GM23248 (cell line): ENCODE data around the gene KLC1. TPM values are rescaled to one million over a fixed set of nuclear protein-coding genes. Genes with fewer than 3 reads are reported as not detected.

ENCODE experiments used
- DNase-seq: peaks from one replicate; pipeline ENCODE4 v3.0.0-alpha.2; 2015
- H2AFZ ChIP-seq: fragments of 200-600 bp; sonication (generic); 2 replicates; pipeline ENCODE4 v1.6.1; 2016; ENCODE audit warnings: antibody characterized with exemption
- H3F3A ChIP-seq: fragments of 200-600 bp; sonication (generic); 2 replicates; pipeline ENCODE4 v1.6.1; 2016; ENCODE audit warnings: mild to moderate bottlenecking, antibody characterized with exemption, mixed run types; ENCODE audit not compliant: insufficient read depth
- H3K27ac ChIP-seq: fragments of 200-600 bp; sonication (generic); 2 replicates; pipeline ENCODE4 v1.5.1; 2016; ENCODE audit warnings: mild to moderate bottlenecking
- H3K27me3 ChIP-seq: fragments of 200-600 bp; sonication (generic); replicated peaks from 2 replicates; pipeline ENCODE4 v1.6.1; 2016; ENCODE audit warnings: mild to moderate bottlenecking; ENCODE audit not compliant: insufficient read depth
- H3K36me3 ChIP-seq: fragments of 200-600 bp; sonication (generic); 2 replicates; pipeline ENCODE4 v1.6.1; 2016; ENCODE audit warnings: low read depth, mild to moderate bottlenecking
- H3K4me1 ChIP-seq: fragments of 200-600 bp; sonication (generic); 2 replicates; pipeline ENCODE4 v1.6.1; 2016; ENCODE audit warnings: mild to moderate bottlenecking; ENCODE audit not compliant: insufficient read depth
- H3K4me2 ChIP-seq: fragments of 200-600 bp; sonication (generic); one replicate; pipeline ENCODE4 v1.6.1; 2016; ENCODE audit warnings: mild to moderate bottlenecking; ENCODE audit not compliant: unreplicated experiment
- H3K4me3 ChIP-seq: fragments of 200-600 bp; sonication (generic); 2 replicates; pipeline ENCODE4 v1.5.1; 2016; ENCODE audit warnings: mild to moderate bottlenecking
- H3K79me2 ChIP-seq: fragments of 200-600 bp; sonication (generic); 2 replicates; pipeline ENCODE4 v1.6.1; 2016; ENCODE audit warnings: mild to moderate bottlenecking; ENCODE audit not compliant: insufficient read depth
- H3K9ac ChIP-seq: fragments of 200-600 bp; sonication (generic); 2 replicates; pipeline ENCODE4 v1.6.1; 2016; ENCODE audit warnings: mild to moderate bottlenecking
- H3K9me2 ChIP-seq: fragments of 200-600 bp; sonication (generic); 2 replicates; pipeline ENCODE4 v1.6.1; 2016; ENCODE audit warnings: mixed run types, mild to moderate bottlenecking, moderate library complexity; ENCODE audit not compliant: insufficient read depth
- H3K9me3 ChIP-seq: fragments of 200-600 bp; sonication (generic); one replicate; pipeline ENCODE4 v1.6.1; 2017; ENCODE audit warnings: low read depth
- H4K20me1 ChIP-seq: fragments of 200-600 bp; sonication (generic); 2 replicates; pipeline ENCODE4 v1.6.0; 2016; ENCODE audit not compliant: insufficient read depth
- EZH2 ChIP-seq: fragments of 200-600 bp; sonication (generic); IDR thresholded peaks from 2 replicates; pipeline ENCODE4 v1.6.1; 2018; ENCODE audit warnings: antibody characterized with exemption, mild to moderate bottlenecking; ENCODE audit not compliant: insufficient read depth, poor library complexity, severe bottlenecking
- EZH2phosphoT487 ChIP-seq: fragments of 200-600 bp; sonication (generic); IDR thresholded peaks from 2 replicates; pipeline ENCODE4 v1.6.1; 2018; ENCODE audit warnings: antibody characterized with exemption, moderate library complexity, mild to moderate bottlenecking, low read depth; ENCODE audit not compliant: insufficient read depth
- WGBS, 2 experiments: methylation state at CpG; one replicate each; pipeline ENCODE4 v1.1.6; 2015 to 2017; ENCODE audit warnings: low lambda C conversion rate in 2 of 2, low coverage in 1 of 2; ENCODE audit errors: missing lambda C conversion rate in 2 of 2; 5-methylcytosine and 5-hydroxymethylcytosine counted together
- in situ Hi-C: fragments of 300-500 bp; cut with MboI; formaldehyde crosslinking; loops from 2 replicates; pipeline ENCODE4 v1.15.0; 2020
- polyA plus RNA-seq: library from polyadenylated mRNA; unstranded; fragments of >200 nt; fragmentation: Nextera tagmentation; extraction: Ambion mirVana; gene quantifications from 2 replicates; pipeline ENCODE4 v1.2.1, GENCODE V29; 2016
- total RNA-seq: library from RNA; depleted of rRNA; stranded (reverse); fragments of >200 nt; shearing (Covaris generic); gene quantifications from 2 replicates; pipeline ENCODE4 v1.2.3, GENCODE V29; 2014

KLC1 gene
- total and polyA plus RNA-seq, 2 experiments from 2014 or later: 184 to 410 TPM

GRCh38 chr14:103735022-103735421 is 106.0 kb downstream of the KLC1 start:
- Histone ChIP-seq H3K36me3 (peaks cover 9% of the 10 kb centered on the region; the same call in 1 of the 2 replicates), H3K27ac (no peak overlapping the region), H3K9me2 (no peaks in the 10 kb centered on the region), H3K4me1 (no peaks in the 10 kb centered on the region), H3K9me3 (no peaks in the 10 kb centered on the region), H3F3A (no peaks in the 10 kb centered on the region), H3K4me2 (no peak overlapping the region), H2AFZ (no peak overlapping the region), H3K9ac (no peak overlapping the region), H3K27me3 (no peaks in the 10 kb centered on the region), H3K4me3 (no peak overlapping the region), H4K20me1 (no peaks in the 10 kb centered on the region), H3K79me2 (no peaks in the 10 kb centered on the region)
- WGBS, 2 experiments: 85 to 91% methylated on average over 12 of the region's 12 CpGs
- TF ChIP-seq EZH2phosphoT487 (no peak), EZH2 (no peak)
- in situ Hi-C loops: no loop called here
- no peak for DNase-seq

DNA sequence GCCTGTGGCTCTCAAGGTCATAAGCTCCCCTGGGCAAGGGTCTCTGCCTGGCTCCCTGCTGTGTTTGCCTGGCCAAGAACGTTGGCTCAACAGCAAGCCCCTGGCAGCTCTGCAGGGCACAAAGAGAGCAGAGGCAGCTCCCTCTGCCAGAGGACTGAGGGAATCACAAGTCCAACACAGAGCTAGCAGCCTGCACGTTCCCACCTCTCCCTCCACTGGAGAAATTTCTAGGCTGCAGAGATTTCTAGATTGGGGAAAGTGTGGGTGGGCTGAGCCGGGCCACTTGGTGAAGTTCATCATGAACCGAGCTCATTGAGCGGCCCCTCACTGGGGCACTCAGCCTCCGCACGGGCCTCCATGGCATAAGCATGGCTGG is 106.4 kb downstream of the KLC1 start:
- no peak for DNase-seq
- no peak overlapping the region for H3K4me3 ChIP-seq
- in situ Hi-C loops: no loop called here
- H3F3A ChIP-seq: no peaks in the 10 kb centered on the region
- H3K9me2 ChIP-seq: no peaks in the 10 kb centered on the region
- H3K4me1 ChIP-seq: no peaks in the 10 kb centered on the region
- H3K79me2 ChIP-seq: no peaks in the 10 kb centered on the region
- no peak overlapping the region for H3K4me2 ChIP-seq
- H4K20me1 ChIP-seq: no peaks in the 10 kb centered on the region
- no peaks in the 10 kb centered on the region for H3K27me3 ChIP-seq
- TF ChIP-seq EZH2phosphoT487: no peak
- TF ChIP-seq EZH2: no peak
- H3K9ac ChIP-seq: no peak overlapping the region
- H2AFZ ChIP-seq: no peak overlapping the region
- H3K9me3 ChIP-seq: no peaks in the 10 kb centered on the region
- no peak overlapping the region for H3K27ac ChIP-seq
- peaks cover 9% of the 10 kb centered on the region; the same call in 1 of the 2 replicates for H3K36me3 ChIP-seq
- 61 to 68% methylated on average over 7 of the region's 7 CpGs for WGBS, 2 experiments

- H2AFZ ChIP-seq: no peak overlapping the region
- no peaks in the 10 kb centered on the region for H4K20me1 ChIP-seq
- H3K9me2 ChIP-seq: no peaks in the 10 kb centered on the region
- 84 to 85% methylated on average over 22 of the region's 22 CpGs for WGBS, 2 experiments
- H3K4me3 ChIP-seq: no peak overlapping the region
- no peaks in the 10 kb centered on the region for H3F3A ChIP-seq
- H3K4me1 ChIP-seq: no peaks in the 10 kb centered on the region
- no peaks in the 10 kb centered on the region for H3K27me3 ChIP-seq
- H3K9ac ChIP-seq: no peak overlapping the region
- DNase-seq: no peak
- H3K9me3 ChIP-seq: no peaks in the 10 kb centered on the region
- H3K27ac ChIP-seq: no peak overlapping the region
- no peak overlapping the region for H3K4me2 ChIP-seq
- H3K79me2 ChIP-seq: no peaks in the 10 kb centered on the region
- no peak for TF ChIP-seq EZH2
- in situ Hi-C loops: no loop called here
- H3K36me3 ChIP-seq: peaks cover 9% of the 10 kb centered on the region; the same call in 1 of the 2 replicates
Observed at GRCh38 chr14:103735815-103736545, 107.0 kb downstream of the KLC1 start.

DNA sequence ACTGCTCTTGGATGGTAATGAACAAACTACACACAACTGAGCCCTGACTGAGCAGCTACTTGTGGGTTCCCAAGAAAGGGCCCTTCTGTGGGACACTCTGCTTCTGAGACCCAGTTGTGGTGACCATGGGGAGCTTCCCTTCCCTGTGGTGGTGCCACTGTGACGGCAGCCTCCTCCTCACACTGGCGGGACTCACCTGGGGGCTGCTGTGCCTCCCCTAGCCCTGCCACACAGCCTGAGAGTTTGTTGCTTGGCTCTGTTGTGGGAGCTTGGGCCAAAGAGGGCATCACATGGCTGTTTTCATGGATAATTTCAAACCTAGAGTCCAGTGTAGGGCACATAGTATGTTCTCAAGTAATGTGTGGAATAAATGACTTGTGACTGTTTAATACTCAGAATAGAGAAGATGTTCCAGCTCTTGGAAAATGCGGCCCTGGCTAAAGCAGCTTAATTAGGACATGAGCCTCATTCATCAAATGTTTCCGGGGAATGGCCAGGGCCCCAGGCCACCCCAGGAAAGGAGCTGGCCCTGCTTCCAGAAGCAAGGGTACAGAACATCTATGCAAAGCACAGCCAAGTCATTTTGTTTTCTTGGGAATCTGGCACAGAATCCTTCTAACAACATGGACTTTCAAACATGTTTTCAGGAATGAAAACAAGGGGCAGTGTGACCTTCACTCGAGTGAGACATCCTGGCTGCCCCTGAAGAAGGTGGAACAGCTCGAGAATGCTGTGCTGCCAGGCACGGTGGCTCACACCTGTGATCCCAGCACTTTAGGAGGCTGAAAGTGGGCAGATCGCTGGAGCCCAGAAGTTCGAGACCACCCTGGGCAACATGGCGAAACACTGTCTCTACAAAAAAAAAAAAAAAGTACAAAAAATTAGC is 107.8 kb downstream of the KLC1 start:
- H3K27ac ChIP-seq: no peak overlapping the region
- WGBS, 2 experiments: 60 to 65% methylated on average over 10 of the region's 10 CpGs
- DNase-seq: no peak

More for the DNA sequence above, 107.8 kb downstream of the KLC1 start:
- no peaks in the 10 kb centered on the region for H3K4me1 ChIP-seq
- H3K4me2 ChIP-seq: no peak overlapping the region
- no peaks in the 10 kb centered on the region for H3K27me3 ChIP-seq
- H3F3A ChIP-seq: no peaks in the 10 kb centered on the region
- H2AFZ ChIP-seq: no peak overlapping the region
- H3K9ac ChIP-seq: no peak overlapping the region
- no peaks in the 10 kb centered on the region for H3K79me2 ChIP-seq
- H3K9me2 ChIP-seq: no peaks in the 10 kb centered on the region
- H3K36me3 ChIP-seq: peaks cover 9% of the 10 kb centered on the region; the same call in 1 of the 2 replicates
- in situ Hi-C loops: no loop called here
- TF ChIP-seq EZH2phosphoT487: no peak
- TF ChIP-seq EZH2: no peak
- no peaks in the 10 kb centered on the region for H3K9me3 ChIP-seq
- H3K4me3 ChIP-seq: no peak overlapping the region
- H4K20me1 ChIP-seq: no peaks in the 10 kb centered on the region
